Liver (tissue), 9 donors: ENCODE data around the gene SGTB. TPM values are rescaled to one million over a fixed set of nuclear protein-coding genes. Genes with fewer than 3 reads are reported as not detected.
A peak's percentile ranks its signal among the peaks of the same experiment; 100 is the strongest.

Experiments used
- DNase-seq: peaks from one replicate; pipeline ENCODE4 v3.0.0-alpha.2; 2017; ENCODE audit warnings: low spot score
- H3K27ac ChIP-seq, 2 donors: one replicate each; pipeline ENCODE4 v1.7.0; 2013; ENCODE audit warnings: inconsistent platforms in 2 of 2, low read length in 2 of 2, control low read depth in 1 of 2, low read depth in 1 of 2, mild to moderate bottlenecking in 1 of 2
- H3K27me3 ChIP-seq, 4 donors: one replicate each; pipeline versions ENCODE4 v1.6.1 to v1.7.0; 2013; ENCODE audit warnings: low read length in 3 of 4, inconsistent platforms in 1 of 4, mild to moderate bottlenecking in 1 of 4, moderate library complexity in 1 of 4; ENCODE audit not compliant: control insufficient read depth in 4 of 4, insufficient read depth in 4 of 4
- H3K36me3 ChIP-seq, 4 donors: one replicate each; pipeline versions ENCODE4 v1.6.1 to v1.7.0; 2013; ENCODE audit warnings: low read length in 3 of 4, mild to moderate bottlenecking in 3 of 4, low read depth in 1 of 4, moderate library complexity in 1 of 4; ENCODE audit not compliant: control insufficient read depth in 4 of 4, insufficient read depth in 3 of 4
- H3K4me1 ChIP-seq, 4 donors: one replicate each; pipeline versions ENCODE4 v1.6.1 to v1.7.0; 2013; ENCODE audit warnings: low read length in 3 of 4, mild to moderate bottlenecking in 3 of 4, moderate library complexity in 1 of 4; ENCODE audit not compliant: control insufficient read depth in 4 of 4, insufficient read depth in 4 of 4
- H3K4me3 ChIP-seq, 3 donors: one replicate each; pipeline versions ENCODE4 v1.6.1 to v1.7.0; 2013; ENCODE audit warnings: low read length in 3 of 3, control low read depth in 1 of 3, low read depth in 1 of 3, mild to moderate bottlenecking in 1 of 3
- H3K9ac ChIP-seq, 2 donors: one replicate each; pipeline ENCODE4 v1.7.0; 2013; ENCODE audit warnings: low read length in 2 of 2, mild to moderate bottlenecking in 2 of 2, moderate library complexity in 2 of 2, control low read depth in 1 of 2, low read depth in 1 of 2
- H3K9me3 ChIP-seq, 4 donors: one replicate each; pipeline versions ENCODE4 v1.6.1 to v1.7.0; 2013; ENCODE audit warnings: low read length in 3 of 4; ENCODE audit not compliant: control insufficient read depth in 4 of 4
- ATF3 ChIP-seq: IDR thresholded peaks from 2 replicates; pipeline ENCODE4 v1.6.1; 2016; ENCODE audit warnings: antibody characterized with exemption
- CTCF ChIP-seq: fragments of 150-350 bp; IDR thresholded peaks from 2 replicates; pipeline ENCODE4 v1.5.1; 2017; ENCODE audit warnings: improper control_type of control experiment, low read depth, low read length; ENCODE audit not compliant: missing input control
- EGR1 ChIP-seq, 2 donors: IDR thresholded peaks; 2 replicates each; pipeline ENCODE4 v1.6.1; 2016 to 2018; ENCODE audit warnings: antibody characterized with exemption in 2 of 2, low read depth in 2 of 2
- FOXA1 ChIP-seq: IDR thresholded peaks from 2 replicates; pipeline ENCODE4 v1.6.1; 2016; ENCODE audit warnings: antibody characterized with exemption
- FOXA2 ChIP-seq: IDR thresholded peaks from 2 replicates; pipeline ENCODE4 v1.6.1; 2016; ENCODE audit warnings: antibody characterized with exemption
- GABPA ChIP-seq, 2 donors: IDR thresholded peaks in 1 of 2; conservative IDR thresholded peaks in 1 of 2; 2 replicates each; pipeline ENCODE4 v1.6.1; 2016; ENCODE audit warnings: antibody characterized with exemption in 2 of 2, mild to moderate bottlenecking in 1 of 2, moderate library complexity in 1 of 2
- HNF4A ChIP-seq, 2 donors: conservative IDR thresholded peaks; 2 replicates each; pipeline ENCODE4 v1.6.1; 2016; ENCODE audit warnings: antibody characterized with exemption in 2 of 2, mild to moderate bottlenecking in 2 of 2
- HNF4G ChIP-seq: IDR thresholded peaks from 2 replicates; pipeline ENCODE4 v1.6.1; 2016; ENCODE audit warnings: antibody characterized with exemption
- JUND ChIP-seq, 2 donors: IDR thresholded peaks; 2 replicates each; pipeline ENCODE4 v1.6.1; 2016; ENCODE audit warnings: antibody characterized with exemption in 2 of 2
- NR2F2 ChIP-seq: IDR thresholded peaks from 2 replicates; pipeline ENCODE4 v1.6.1; 2016; ENCODE audit warnings: antibody characterized with exemption
- RAD21 ChIP-seq, 2 donors: IDR thresholded peaks; 2 replicates each; pipeline ENCODE4 v1.6.1; 2016; ENCODE audit warnings: antibody characterized with exemption in 2 of 2, mild to moderate bottlenecking in 2 of 2
- REST ChIP-seq: IDR thresholded peaks from 2 replicates; pipeline ENCODE4 v1.6.1; 2016; ENCODE audit warnings: antibody characterized with exemption, mild to moderate bottlenecking
- RXRA ChIP-seq, 2 donors: IDR thresholded peaks; 2 replicates each; pipeline ENCODE4 v1.6.1; 2017 to 2018; ENCODE audit warnings: antibody characterized with exemption in 2 of 2, mild to moderate bottlenecking in 1 of 2
- SP1 ChIP-seq: IDR thresholded peaks from 2 replicates; pipeline ENCODE4 v1.6.1; 2018; ENCODE audit warnings: antibody characterized with exemption, mild to moderate bottlenecking
- TAF1 ChIP-seq: conservative IDR thresholded peaks from 2 replicates; pipeline ENCODE4 v1.6.1; 2016; ENCODE audit warnings: antibody characterized with exemption, mild to moderate bottlenecking
- YY1 ChIP-seq: IDR thresholded peaks from 2 replicates; pipeline ENCODE4 v1.6.1; 2016; ENCODE audit warnings: antibody characterized with exemption, mild to moderate bottlenecking
- ZBTB33 ChIP-seq: IDR thresholded peaks from 2 replicates; pipeline ENCODE4 v1.6.1; 2016; ENCODE audit warnings: antibody characterized with exemption
- WGBS: extraction: QIAGEN DNeasy Blood & Tissue Kit; methylation state at CpG from one replicate; pipeline ENCODE4 v1.1.7; 2013; 5-methylcytosine and 5-hydroxymethylcytosine counted together
- polyA plus RNA-seq, 2 donors: library from polyadenylated mRNA; stranded (reverse) in 1 of 2; unstranded in 1 of 2; fragments of 200-250 nt in 1 of 2; fragments of >200 nt in 1 of 2; fragmentation: Nextera tagmentation in 1 of 2; extraction: Ambion mirVana in 1 of 2; gene quantifications; one replicate each; pipeline versions ENCODE4 v1.2.1 to v1.2.3, GENCODE V29; 2013 to 2015
- total RNA-seq, 2 donors: library from RNA; depleted of rRNA; stranded (reverse); fragments of >200 nt; gene quantifications; one replicate each; pipeline ENCODE4 v1.2.3, GENCODE V29; 2014
- TF ChIP-seq, protein P1 (sequence below): IDR thresholded peaks from 2 replicates; pipeline ENCODE4 v1.6.1; 2016; ENCODE audit warnings: antibody characterized with exemption
- donor health status: healthy.
- donor health status: healthy.
- donor health status: healthy.
- donor health status: healthy.
- donor health status: healthy.

Gene SGTB
- total RNA-seq (1 to 10 TPM; 2.7 to 3.2 TPM), polyA plus RNA-seq (1 to 10 TPM in 1 of 2 donors, under 1 TPM in 1; 0.79 to 1.0 TPM)

GRCh38 chr5:65721720-65722574 is at the start of gene SGTB, which contains the start of gene NLN:
Gene SGTB (minus strand): TSS chr5:65722109. CDS start chr5:65720807, 1,302 bp downstream.
Gene NLN (plus strand): TSS chr5:65722205. CDS start chr5:65722374, 169 bp downstream.
- WGBS = under 1% methylated on average over 92 of the region's 92 CpGs
- Histone ChIP-seq H3K27me3 (no peaks in the 10 kb centered on the region), H3K9me3 (no peaks in the 10 kb centered on the region), H3K27ac (peak within 1 kb of the TSS; percentile 58 to 64), H3K9ac (peak within 1 kb of the TSS; percentile 10 to 59), H3K4me3 (peak within 1 kb of the TSS; percentile 81 to 93 (median 85)), H3K4me1 (peaks cover 2 to 27% (median 21%) of the 10 kb centered on the region in 4 donors), H3K36me3 (no peaks in the 10 kb centered on the region)
- peak; percentile 95 for DNase-seq
- no peak for TF ChIP-seq NR2F2
- no peak for TF ChIP-seq HNF4G
- TF ChIP-seq REST = no peak
- no peak for TF ChIP-seq GABPA (IDR thresholded peaks at IDR 0.05 in 1 of 2, conservative IDR thresholded peaks at IDR 0.05 in 1 of 2)
- TF ChIP-seq HNF4A (conservative IDR thresholded peaks at IDR 0.05) = no peak
- TF ChIP-seq ATF3 = no peak
- no peak for TF ChIP-seq TAF1
- TF ChIP-seq YY1 = no peak
- TF ChIP-seq SP1 = no peak
- no peak for TF ChIP-seq EGR1 (IDR thresholded peaks at IDR 0.05; ENCODE audit: low read depth in 2 of 2)
- TF ChIP-seq CTCF = no peak
- TF ChIP-seq FOXA2 = no peak
- TF ChIP-seq, protein P1, sequence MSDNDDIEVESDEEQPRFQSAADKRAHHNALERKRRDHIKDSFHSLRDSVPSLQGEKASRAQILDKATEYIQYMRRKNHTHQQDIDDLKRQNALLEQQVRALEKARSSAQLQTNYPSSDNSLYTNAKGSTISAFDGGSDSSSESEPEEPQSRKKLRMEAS = no peak
- TF ChIP-seq RXRA (IDR thresholded peaks at IDR 0.05) = no peak
- TF ChIP-seq FOXA1 = no peak
- no peak for TF ChIP-seq RAD21 (IDR thresholded peaks at IDR 0.05)
- TF ChIP-seq ZBTB33 = no peak
- TF ChIP-seq JUND (IDR thresholded peaks at IDR 0.05) = no peak
